ENCODE results near the gene SP3. TPM values are rescaled to one million over a fixed set of nuclear protein-coding genes. Genes with fewer than 3 reads are reported as not detected.

Gene SP3
- total RNA-seq, 1 donor from 2014 or later = 79.9 TPM

- DNase-seq = no peak
- Mint-ChIP-seq H3K36me3 (ENCODE audit: unreplicated experiment) (no peaks in the 10 kb centered on the region), H3K9me3 (ENCODE audit: unreplicated experiment) (no peaks in the 10 kb centered on the region), H3K27me3 (ENCODE audit: unreplicated experiment) (no peaks in the 10 kb centered on the region), H3K4me1 (ENCODE audit: low read depth, unreplicated experiment) (peaks cover 10% of the 10 kb centered on the region), H3K4me3 (ENCODE audit: unreplicated experiment) (no peak overlapping the region), H3K27ac (ENCODE audit: unreplicated experiment) (no peak overlapping the region)
- TF ChIP-seq CTCF (IDR thresholded peaks at IDR 0.05; ENCODE audit: partially characterized antibody, unreplicated experiment) = no peak
Measured at GRCh38 chr2:173982918-173983317, 17.7 kb upstream of the SP3 start.

- no peaks in the 10 kb centered on the region for H3K27me3 Mint-ChIP-seq (ENCODE audit: unreplicated experiment)
- no peak for DNase-seq
- TF ChIP-seq CTCF (IDR thresholded peaks at IDR 0.05; ENCODE audit: partially characterized antibody, unreplicated experiment) = no peak
- H3K4me3 Mint-ChIP-seq (ENCODE audit: unreplicated experiment) = no peak overlapping the region
- no peaks in the 10 kb centered on the region for H3K36me3 Mint-ChIP-seq (ENCODE audit: unreplicated experiment)
- H3K4me1 Mint-ChIP-seq (ENCODE audit: low read depth, unreplicated experiment) = peaks cover 10% of the 10 kb centered on the region
- no peak overlapping the region for H3K27ac Mint-ChIP-seq (ENCODE audit: unreplicated experiment)
- H3K9me3 Mint-ChIP-seq (ENCODE audit: unreplicated experiment) = no peaks in the 10 kb centered on the region
Measured at GRCh38 chr2:173982182-173982714, 17.1 kb upstream of the SP3 start.

- Mint-ChIP-seq H3K36me3 (ENCODE audit: unreplicated experiment) (no peaks in the 10 kb centered on the region), H3K4me1 (ENCODE audit: low read depth, unreplicated experiment) (peaks cover 10% of the 10 kb centered on the region), H3K9me3 (ENCODE audit: unreplicated experiment) (no peaks in the 10 kb centered on the region), H3K27ac (ENCODE audit: unreplicated experiment) (no peak overlapping the region), H3K27me3 (ENCODE audit: unreplicated experiment) (no peaks in the 10 kb centered on the region), H3K4me3 (ENCODE audit: unreplicated experiment) (no peak overlapping the region)
- no peak for TF ChIP-seq CTCF (IDR thresholded peaks at IDR 0.05; ENCODE audit: partially characterized antibody, unreplicated experiment)
- DNase-seq = no peak
Measured at GRCh38 chr2:173981520-173981919, 16.3 kb upstream of the SP3 start.

GRCh38 chr2:173979751-173980351, 14.7 kb upstream of the SP3 start:
- no peak for DNase-seq
- peaks cover 10% of the 10 kb centered on the region for H3K4me1 Mint-ChIP-seq (ENCODE audit: low read depth, unreplicated experiment)
- H3K27me3 Mint-ChIP-seq (ENCODE audit: unreplicated experiment) = no peaks in the 10 kb centered on the region
- TF ChIP-seq CTCF (IDR thresholded peaks at IDR 0.05; ENCODE audit: partially characterized antibody, unreplicated experiment) = no peak
- no peaks in the 10 kb centered on the region for H3K36me3 Mint-ChIP-seq (ENCODE audit: unreplicated experiment)
- peak overlapping the region; percentile 52 for H3K27ac Mint-ChIP-seq (ENCODE audit: unreplicated experiment)
- H3K9me3 Mint-ChIP-seq (ENCODE audit: unreplicated experiment) = no peaks in the 10 kb centered on the region
- no peak overlapping the region for H3K4me3 Mint-ChIP-seq (ENCODE audit: unreplicated experiment)

GRCh38 chr2:173978447-173978846, 13.3 kb upstream of the SP3 start:
- no peaks in the 10 kb centered on the region for H3K9me3 Mint-ChIP-seq (ENCODE audit: unreplicated experiment)
- no peak for DNase-seq
- no peak for TF ChIP-seq CTCF (IDR thresholded peaks at IDR 0.05; ENCODE audit: partially characterized antibody, unreplicated experiment)
- H3K36me3 Mint-ChIP-seq (ENCODE audit: unreplicated experiment) = no peaks in the 10 kb centered on the region
- H3K4me3 Mint-ChIP-seq (ENCODE audit: unreplicated experiment) = no peak overlapping the region
- H3K27me3 Mint-ChIP-seq (ENCODE audit: unreplicated experiment) = no peaks in the 10 kb centered on the region
- H3K27ac Mint-ChIP-seq (ENCODE audit: unreplicated experiment) = no peak overlapping the region
- peaks cover 10% of the 10 kb centered on the region for H3K4me1 Mint-ChIP-seq (ENCODE audit: low read depth, unreplicated experiment)
